Esophagus muscularis mucosa (tissue), 4 donors: ENCODE results near the gene NCKAP5.

ENCODE experiments used
- EP300 ChIP-seq: sonication (generic); formaldehyde crosslinking; IDR thresholded peaks from one replicate; pipeline ENCODE4 v1.6.1; 2017; ENCODE audit warnings: antibody characterized with exemption
- POLR2A ChIP-seq: fragments of 450-650 bp; IDR thresholded peaks from one replicate; pipeline ENCODE4 v1.6.1; 2017; ENCODE audit warnings: antibody characterized with exemption, moderate library complexity, mild to moderate bottlenecking, low read depth
- POLR2AphosphoS5 ChIP-seq, 2 donors: sonication (generic); formaldehyde crosslinking; IDR thresholded peaks; one replicate each; pipeline ENCODE4 v1.6.1; 2017; ENCODE audit warnings: antibody characterized with exemption in 2 of 2
- TF ChIP-seq, protein P1 (sequence below), 3 experiments: fragments of 200-600 bp in 2 of 3; fragments of 450-650 bp in 1 of 3; sonication (generic) in 2 of 3; IDR thresholded peaks; one replicate each; pipeline ENCODE4 v1.5.1; 2017 to 2019; ENCODE audit warnings: antibody characterized with exemption in 3 of 3, mild to moderate bottlenecking in 2 of 3, moderate library complexity in 1 of 3

- TF ChIP-seq, protein P1, sequence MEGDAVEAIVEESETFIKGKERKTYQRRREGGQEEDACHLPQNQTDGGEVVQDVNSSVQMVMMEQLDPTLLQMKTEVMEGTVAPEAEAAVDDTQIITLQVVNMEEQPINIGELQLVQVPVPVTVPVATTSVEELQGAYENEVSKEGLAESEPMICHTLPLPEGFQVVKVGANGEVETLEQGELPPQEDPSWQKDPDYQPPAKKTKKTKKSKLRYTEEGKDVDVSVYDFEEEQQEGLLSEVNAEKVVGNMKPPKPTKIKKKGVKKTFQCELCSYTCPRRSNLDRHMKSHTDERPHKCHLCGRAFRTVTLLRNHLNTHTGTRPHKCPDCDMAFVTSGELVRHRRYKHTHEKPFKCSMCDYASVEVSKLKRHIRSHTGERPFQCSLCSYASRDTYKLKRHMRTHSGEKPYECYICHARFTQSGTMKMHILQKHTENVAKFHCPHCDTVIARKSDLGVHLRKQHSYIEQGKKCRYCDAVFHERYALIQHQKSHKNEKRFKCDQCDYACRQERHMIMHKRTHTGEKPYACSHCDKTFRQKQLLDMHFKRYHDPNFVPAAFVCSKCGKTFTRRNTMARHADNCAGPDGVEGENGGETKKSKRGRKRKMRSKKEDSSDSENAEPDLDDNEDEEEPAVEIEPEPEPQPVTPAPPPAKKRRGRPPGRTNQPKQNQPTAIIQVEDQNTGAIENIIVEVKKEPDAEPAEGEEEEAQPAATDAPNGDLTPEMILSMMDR (IDR thresholded peaks at IDR 0.05): no peak
- TF ChIP-seq POLR2A (no peak), POLR2AphosphoS5 (IDR thresholded peaks at IDR 0.05) (no peak), EP300 (no peak)
These were observed 281.8 kb downstream of the NCKAP5 start for GRCh38 chr2:133286326-133286922.
